HCT116 (cell line): ENCODE data around the gene KLHL5. TPM values are rescaled to one million over a fixed set of nuclear protein-coding genes. Genes with fewer than 3 reads are reported as not detected.

Experiments used
- ATAC-seq: fragments of 200-7000 bp; cut with Tn5 transposase; 2 replicates; pipeline ENCODE4 v1.9.1; 2020; ENCODE audit warnings: mild to moderate bottlenecking, moderate library complexity
- BruUV-seq: library from RNA; stranded (reverse); fragments of 400-500 nt; replicated peaks from 2 replicates; lab custom pipeline; 2021; lab: Mats Ljungman, UMichigan
- CTCF ChIA-PET: fragments of 300-600 bp; sonication (Branson Sonifier 250); formaldehyde crosslinking; loops from one replicate; lab custom pipeline; 2021; ENCODE audit warnings: antibody characterized with exemption; lab: Charles Lee
- POLR2A ChIA-PET: fragments of 300-600, 350-600 bp; sonication (Branson Sonifier 250); formaldehyde crosslinking; loops from one replicate; lab custom pipeline; 2021; ENCODE audit warnings: antibody characterized with exemption; lab: Charles Lee
- RAD21 ChIA-PET, 2 experiments: fragments of 300-600 bp; sonication (Branson Sonifier 250); formaldehyde crosslinking; loops; one replicate each; lab custom pipeline; 2023; ENCODE audit warnings: low total read pairs in 2 of 2; ENCODE audit not compliant: uncharacterized antibody in 2 of 2, unreplicated experiment in 2 of 2, low non-redundant PET in 1 of 2; lab: Charles Lee
- DNase-seq: peaks from one replicate; pipeline ENCODE4 v3.0.0-alpha.2; 2010; ENCODE audit warnings: low read depth, low spot score
- H2AFZ ChIP-seq: fragments of 200-600 bp; shearing (Covaris generic), sonication (generic); 2 replicates; pipeline ENCODE4 v1.6.1; 2017; ENCODE audit warnings: low read depth, mixed run types, mixed read lengths, antibody characterized with exemption, low read length; ENCODE audit not compliant: poor library complexity, severe bottlenecking
- H3K27ac ChIP-seq: 2 replicates; pipeline ENCODE4 v1.5.1; 2012; ENCODE audit warnings: low read depth, low read length
- H3K27me3 ChIP-seq: fragments of 200-600 bp; sonication (generic); 2 replicates; pipeline ENCODE4 v1.6.1; 2016; ENCODE audit warnings: mixed run types, low read length, mixed read lengths; ENCODE audit not compliant: insufficient read depth
- H3K36me3 ChIP-seq, 2 experiments: fragments of 200-500 bp in 1 of 2; fragments of 200-600 bp in 1 of 2; sonication (Bioruptor generic) in 1 of 2; sonication (generic) in 1 of 2; 2 replicates each; pipeline versions ENCODE4 v1.5.1 to v1.6.1; 2014 to 2016; ENCODE audit warnings: low read length in 2 of 2, inconsistent platforms in 1 of 2, mixed read lengths in 1 of 2, mixed run types in 1 of 2; ENCODE audit not compliant: insufficient read depth in 2 of 2, control insufficient read depth in 1 of 2
- H3K4me1 ChIP-seq, 2 experiments: fragments of 200-600 bp in 1 of 2; sonication (generic) in 1 of 2; 2 replicates each; pipeline versions ENCODE4 v1.5.1 to v1.6.1; 2012 to 2017; ENCODE audit warnings: low read length in 2 of 2, inconsistent platforms in 1 of 2, mild to moderate bottlenecking in 1 of 2, mixed read lengths in 1 of 2, mixed run types in 1 of 2, moderate library complexity in 1 of 2; ENCODE audit not compliant: insufficient read depth in 2 of 2, control insufficient read depth in 1 of 2
- H3K4me2 ChIP-seq: fragments of 200-600 bp; sonication (generic); 2 replicates; pipeline ENCODE4 v1.6.1; 2017; ENCODE audit warnings: mixed run types, low read length, mixed read lengths
- H3K4me3 ChIP-seq, 2 experiments: fragments of 200-600 bp in 1 of 2; sonication (generic) in 1 of 2; replicated peaks in 1 of 2; 2 replicates each; pipeline ENCODE4 v1.5.1; 2011 to 2016; ENCODE audit warnings: low read length in 2 of 2, control low read depth in 1 of 2, low read depth in 1 of 2, mild to moderate bottlenecking in 1 of 2, mixed read lengths in 1 of 2, mixed run types in 1 of 2
- H3K79me2 ChIP-seq: fragments of 200-600 bp; sonication (generic); 2 replicates; pipeline ENCODE4 v1.6.1; 2017; ENCODE audit warnings: mild to moderate bottlenecking, mixed run types, low read length, moderate library complexity, mixed read lengths; ENCODE audit not compliant: insufficient read depth
- H3K9ac ChIP-seq: fragments of 200-600 bp; sonication (generic); 2 replicates; pipeline ENCODE4 v1.6.1; 2016; ENCODE audit warnings: low read length, mixed read lengths
- H3K9me2 ChIP-seq: fragments of 200-600 bp; sonication (generic), shearing (Covaris generic); 2 replicates; pipeline ENCODE4 v1.6.1; 2017; ENCODE audit warnings: mixed run types, mild to moderate bottlenecking, moderate library complexity; ENCODE audit not compliant: insufficient read depth
- H3K9me3 ChIP-seq, 2 experiments: fragments of 200-500 bp in 1 of 2; fragments of 200-600 bp in 1 of 2; sonication (Bioruptor generic) in 1 of 2; sonication (generic) in 1 of 2; 2 replicates each; pipeline ENCODE4 v1.6.1; 2014 to 2017; ENCODE audit warnings: low read length in 2 of 2, mixed read lengths in 2 of 2, inconsistent platforms in 1 of 2, low read depth in 1 of 2, mild to moderate bottlenecking in 1 of 2, mixed run types in 1 of 2, moderate library complexity in 1 of 2; ENCODE audit not compliant: control insufficient read depth in 1 of 2, insufficient read depth in 1 of 2
- H4K20me1 ChIP-seq: fragments of 200-600 bp; sonication (generic), shearing (Covaris generic); 2 replicates; pipeline ENCODE4 v1.6.1; 2017; ENCODE audit warnings: mixed run types, mild to moderate bottlenecking, moderate library complexity; ENCODE audit not compliant: insufficient read depth
- CBX3 ChIP-seq: IDR thresholded peaks from 2 replicates; pipeline ENCODE4 v1.6.1; 2012; ENCODE audit warnings: low read depth
- EGR1 ChIP-seq: IDR thresholded peaks from 2 replicates; pipeline ENCODE4 v1.6.1; 2012; ENCODE audit warnings: low read depth
- ELF1 ChIP-seq: IDR thresholded peaks from 2 replicates; pipeline ENCODE4 v1.6.1; 2012; ENCODE audit warnings: low read depth, borderline replicate concordance
- EZH2 ChIP-seq: fragments of 200-600 bp; sonication (generic); IDR thresholded peaks from 2 replicates; pipeline ENCODE4 v1.6.1; 2017; ENCODE audit warnings: antibody characterized with exemption, mixed run types
- EZH2phosphoT487 ChIP-seq: fragments of 200-600 bp; IDR thresholded peaks from 2 replicates; pipeline ENCODE4 v1.6.1; 2018; ENCODE audit warnings: antibody characterized with exemption, borderline replicate concordance
- JUND ChIP-seq: IDR thresholded peaks from 2 replicates; pipeline ENCODE4 v1.6.1; 2012
- SIN3A ChIP-seq: IDR thresholded peaks from 2 replicates; pipeline ENCODE4 v1.6.1; 2012; ENCODE audit warnings: low read depth
- YY1 ChIP-seq: IDR thresholded peaks from 2 replicates; pipeline ENCODE4 v1.6.1; 2011; ENCODE audit warnings: low read length, low read depth, moderate library complexity, mild to moderate bottlenecking; ENCODE audit not compliant: insufficient replicate concordance; ENCODE audit errors: extremely low read depth
- ZFX ChIP-seq: fragments of 450-650 bp; IDR thresholded peaks from 2 replicates; pipeline ENCODE4 v1.6.1; 2017
- ZNF274 ChIP-seq: fragments of 200-500 bp; sonication (Bioruptor generic); IDR thresholded peaks from 2 replicates; pipeline ENCODE4 v1.6.1; 2014; ENCODE audit warnings: mild to moderate bottlenecking, low read depth, low read length, inconsistent platforms
- intact Hi-C: fragments of 100-400 bp; cut with micrococcal nuclease; formaldehyde crosslinking; loops from 2 replicates; pipeline ENCODE4 v1.10.0; 2022
- total RNA-seq: library from RNA; stranded (reverse); gene quantifications from one replicate; pipeline ENCODE4 v1.2.1, GENCODE V29; 2021; ENCODE audit not compliant: unreplicated experiment
- TF ChIP-seq, protein P1 (sequence below): IDR thresholded peaks from 2 replicates; pipeline ENCODE4 v1.6.1; 2011; ENCODE audit warnings: mild to moderate bottlenecking, low read length, moderate library complexity; ENCODE audit not compliant: insufficient replicate concordance; ENCODE audit errors: extremely low read depth
- TF ChIP-seq, protein P2 (sequence below): IDR thresholded peaks from 2 replicates; pipeline ENCODE4 v1.6.1; 2012
- TF ChIP-seq, protein P3 (sequence below): IDR thresholded peaks from 2 replicates; pipeline ENCODE4 v1.6.1; 2012
- TF ChIP-seq, protein P4 (sequence below), 3 experiments: fragments of 200-600 bp in 1 of 3; sonication (generic) in 1 of 3; IDR thresholded peaks in 2 of 3; conservative IDR thresholded peaks in 1 of 3; 2 replicates each; pipeline ENCODE4 v1.5.1; 2012 to 2017; ENCODE audit warnings: low read depth in 2 of 3, low read length in 2 of 3, antibody characterized with exemption in 1 of 3, borderline replicate concordance in 1 of 3, control low read depth in 1 of 3, mild to moderate bottlenecking in 1 of 3, mixed read lengths in 1 of 3, mixed run types in 1 of 3, moderate library complexity in 1 of 3; ENCODE audit not compliant: insufficient read depth in 1 of 3

The KLHL5 gene
- total RNA-seq, 1 experiment from 2014 or later: 20.8 TPM

DNA sequence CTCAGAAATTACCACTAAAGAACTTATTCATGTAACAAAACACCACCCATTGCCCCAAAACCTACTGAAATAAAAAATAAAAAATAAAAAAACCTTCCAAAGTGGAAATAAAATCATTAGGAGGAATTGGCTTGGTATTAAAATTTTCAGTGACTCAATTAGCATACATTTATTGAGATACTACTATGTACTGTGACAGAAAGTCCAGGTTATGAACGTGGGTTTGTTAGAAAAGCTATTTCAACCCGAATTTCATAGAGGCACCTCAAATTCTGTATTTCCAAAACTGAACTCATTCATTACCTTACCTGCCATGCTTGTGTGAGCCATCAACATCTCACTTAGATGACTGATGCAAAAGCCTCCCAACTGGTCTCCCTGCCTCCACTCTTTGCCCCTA lies 16.8 kb downstream of the KLHL5 start:
- no TSS peak for BruUV-seq

DNA sequence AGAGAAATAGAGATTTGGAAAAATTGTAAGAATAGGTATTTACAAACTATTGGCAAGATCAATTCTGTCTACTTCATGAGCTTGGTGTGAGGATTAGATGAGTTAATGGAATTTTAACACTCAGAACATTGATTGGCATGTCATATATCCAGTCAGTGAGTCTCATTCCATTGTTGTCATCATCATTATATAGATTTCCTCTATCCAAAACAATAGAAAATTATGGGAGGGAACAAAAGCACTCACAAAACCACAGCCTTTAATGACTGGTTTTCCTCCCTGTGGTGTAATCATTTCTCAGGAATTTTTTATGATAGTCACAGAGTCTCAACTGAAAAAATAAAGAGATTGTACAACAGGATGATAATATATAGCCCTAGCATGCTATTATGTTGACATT lies 21.1 kb downstream of the KLHL5 start:
- POLR2A ChIA-PET: no interaction called here
- no peaks in the 10 kb centered on the region for H3K36me3 ChIP-seq
- H3K9me2 ChIP-seq: peaks cover 3% of the 10 kb centered on the region; the same call in 1 of the 2 replicates
- H3K4me2 ChIP-seq: no peak overlapping the region
- no peak overlapping the region for H3K4me3 ChIP-seq
- no peaks in the 10 kb centered on the region for H4K20me1 ChIP-seq
- H3K27ac ChIP-seq: no peak overlapping the region
- BruUV-seq: no TSS peak
- no peak overlapping the region for H2AFZ ChIP-seq
- no peak overlapping the region for H3K9ac ChIP-seq
- RAD21 ChIA-PET: no interaction called here
- CTCF ChIA-PET: no interaction called here
- ATAC-seq (no peak), DNase-seq (no peak)
- no peaks in the 10 kb centered on the region for H3K4me1 ChIP-seq
- no peaks in the 10 kb centered on the region for H3K27me3 ChIP-seq
- no peaks in the 10 kb centered on the region for H3K79me2 ChIP-seq
- intact Hi-C loops: no loop called here
- no peaks in the 10 kb centered on the region for H3K9me3 ChIP-seq
- TF ChIP-seq, protein P1, sequence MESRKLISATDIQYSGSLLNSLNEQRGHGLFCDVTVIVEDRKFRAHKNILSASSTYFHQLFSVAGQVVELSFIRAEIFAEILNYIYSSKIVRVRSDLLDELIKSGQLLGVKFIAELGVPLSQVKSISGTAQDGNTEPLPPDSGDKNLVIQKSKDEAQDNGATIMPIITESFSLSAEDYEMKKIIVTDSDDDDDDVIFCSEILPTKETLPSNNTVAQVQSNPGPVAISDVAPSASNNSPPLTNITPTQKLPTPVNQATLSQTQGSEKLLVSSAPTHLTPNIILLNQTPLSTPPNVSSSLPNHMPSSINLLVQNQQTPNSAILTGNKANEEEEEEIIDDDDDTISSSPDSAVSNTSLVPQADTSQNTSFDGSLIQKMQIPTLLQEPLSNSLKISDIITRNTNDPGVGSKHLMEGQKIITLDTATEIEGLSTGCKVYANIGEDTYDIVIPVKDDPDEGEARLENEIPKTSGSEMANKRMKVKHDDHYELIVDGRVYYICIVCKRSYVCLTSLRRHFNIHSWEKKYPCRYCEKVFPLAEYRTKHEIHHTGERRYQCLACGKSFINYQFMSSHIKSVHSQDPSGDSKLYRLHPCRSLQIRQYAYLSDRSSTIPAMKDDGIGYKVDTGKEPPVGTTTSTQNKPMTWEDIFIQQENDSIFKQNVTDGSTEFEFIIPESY: no peak
- TF ChIP-seq, protein P2, sequence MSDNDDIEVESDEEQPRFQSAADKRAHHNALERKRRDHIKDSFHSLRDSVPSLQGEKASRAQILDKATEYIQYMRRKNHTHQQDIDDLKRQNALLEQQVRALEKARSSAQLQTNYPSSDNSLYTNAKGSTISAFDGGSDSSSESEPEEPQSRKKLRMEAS: no peak
- TF ChIP-seq, protein P3, sequence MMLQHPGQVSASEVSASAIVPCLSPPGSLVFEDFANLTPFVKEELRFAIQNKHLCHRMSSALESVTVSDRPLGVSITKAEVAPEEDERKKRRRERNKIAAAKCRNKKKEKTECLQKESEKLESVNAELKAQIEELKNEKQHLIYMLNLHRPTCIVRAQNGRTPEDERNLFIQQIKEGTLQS: no peak
- TF ChIP-seq EGR1: no peak
- TF ChIP-seq, protein P4, sequence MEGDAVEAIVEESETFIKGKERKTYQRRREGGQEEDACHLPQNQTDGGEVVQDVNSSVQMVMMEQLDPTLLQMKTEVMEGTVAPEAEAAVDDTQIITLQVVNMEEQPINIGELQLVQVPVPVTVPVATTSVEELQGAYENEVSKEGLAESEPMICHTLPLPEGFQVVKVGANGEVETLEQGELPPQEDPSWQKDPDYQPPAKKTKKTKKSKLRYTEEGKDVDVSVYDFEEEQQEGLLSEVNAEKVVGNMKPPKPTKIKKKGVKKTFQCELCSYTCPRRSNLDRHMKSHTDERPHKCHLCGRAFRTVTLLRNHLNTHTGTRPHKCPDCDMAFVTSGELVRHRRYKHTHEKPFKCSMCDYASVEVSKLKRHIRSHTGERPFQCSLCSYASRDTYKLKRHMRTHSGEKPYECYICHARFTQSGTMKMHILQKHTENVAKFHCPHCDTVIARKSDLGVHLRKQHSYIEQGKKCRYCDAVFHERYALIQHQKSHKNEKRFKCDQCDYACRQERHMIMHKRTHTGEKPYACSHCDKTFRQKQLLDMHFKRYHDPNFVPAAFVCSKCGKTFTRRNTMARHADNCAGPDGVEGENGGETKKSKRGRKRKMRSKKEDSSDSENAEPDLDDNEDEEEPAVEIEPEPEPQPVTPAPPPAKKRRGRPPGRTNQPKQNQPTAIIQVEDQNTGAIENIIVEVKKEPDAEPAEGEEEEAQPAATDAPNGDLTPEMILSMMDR (IDR thresholded peaks at IDR 0.05 in 2 of 3, conservative IDR thresholded peaks at IDR 0.05 in 1 of 3; ENCODE audit: borderline replicate concordance in 1 of 3, insufficient read depth in 1 of 3, low read depth in 2 of 3, low read length in 2 of 3): no peak
- no peak for TF ChIP-seq CBX3
- TF ChIP-seq ZFX: no peak
- no peak for TF ChIP-seq JUND
- TF ChIP-seq SIN3A: no peak
- no peak for TF ChIP-seq EZH2phosphoT487

More for the DNA sequence above, 16.8 kb downstream of the KLHL5 start:
- H3K4me3 ChIP-seq: no peak overlapping the region
- CTCF ChIA-PET: no interaction called here
- H3K36me3 ChIP-seq: no peaks in the 10 kb centered on the region
- H3K9me2 ChIP-seq: peaks cover 3% of the 10 kb centered on the region; the same call in 1 of the 2 replicates
- H4K20me1 ChIP-seq: no peaks in the 10 kb centered on the region
- POLR2A ChIA-PET: no interaction called here
- RAD21 ChIA-PET: no interaction called here
- intact Hi-C loops: no loop called here
- no peak overlapping the region for H2AFZ ChIP-seq
- H3K79me2 ChIP-seq: no peaks in the 10 kb centered on the region
- ATAC-seq: no peak
- no peaks in the 10 kb centered on the region for H3K27me3 ChIP-seq
- DNase-seq: no peak
- no peaks in the 10 kb centered on the region for H3K9me3 ChIP-seq
- TF ChIP-seq YY1 (no peak), ZFX (no peak), EGR1 (no peak), ELF1 (no peak), EZH2 (no peak), CBX3 (no peak), JUND (no peak), ZNF274 (no peak)
- TF ChIP-seq, protein P1: no peak
- no peaks in the 10 kb centered on the region for H3K4me1 ChIP-seq
- no peak overlapping the region for H3K9ac ChIP-seq
- H3K4me2 ChIP-seq: no peak overlapping the region
- no peak overlapping the region for H3K27ac ChIP-seq
